Right atrium auricular region (tissue), 2 donors: ENCODE measurements around the gene LPAR5. TPM values are rescaled to one million over a fixed set of nuclear protein-coding genes. Genes with fewer than 3 reads are reported as not detected.

Experiments used
- DNase-seq: peaks from one replicate; pipeline ENCODE4 v3.0.0-alpha.2; 2019; ENCODE audit warnings: low spot score
- H3K27ac ChIP-seq, 2 donors: fragments of 200-600 bp; sonication (generic); 1 replicate in 1 of 2; 2 replicates in 1 of 2; pipeline ENCODE4 v1.5.1; 2016 to 2019
- H3K27me3 ChIP-seq, 2 donors: fragments of 200-600 bp; sonication (generic); one replicate each; pipeline versions ENCODE4 v1.5.1 to v1.6.0; 2017 to 2019
- H3K36me3 ChIP-seq: fragments of 200-600 bp; sonication (generic); one replicate; pipeline ENCODE4 v1.5.1; 2016
- H3K4me1 ChIP-seq, 2 donors: fragments of 200-600 bp; sonication (generic); one replicate each; pipeline versions ENCODE4 v1.5.1 to v1.6.0; 2017 to 2019
- H3K4me3 ChIP-seq, 2 donors: fragments of 200-600 bp; sonication (generic); 1 replicate in 1 of 2; 2 replicates in 1 of 2; pipeline ENCODE4 v1.5.1; 2017 to 2019; ENCODE audit warnings: mild to moderate bottlenecking in 1 of 2, moderate library complexity in 1 of 2
- H3K9me3 ChIP-seq, 2 donors: fragments of 200-600 bp; sonication (generic); one replicate each; pipeline ENCODE4 v1.5.1; 2019
- CTCF ChIP-seq, 2 donors: fragments of 200-600 bp; sonication (generic); IDR thresholded peaks; one replicate each; pipeline ENCODE4 v1.5.1; 2019; ENCODE audit warnings: antibody characterized with exemption in 2 of 2
- total RNA-seq, 2 donors: library from RNA; depleted of rRNA; stranded (reverse); fragments of >200 nt; gene quantifications; one replicate each; pipeline ENCODE4 v1.1.0, GENCODE V29; 2016

LPAR5 gene
- total RNA-seq, 2 donors from 2014 or later: 1.6 to 3.7 TPM

GRCh38 chr12:6653342-6653741, 17.6 kb upstream of the LPAR5 start:
- TF ChIP-seq CTCF (IDR thresholded peaks at IDR 0.05): no peak
- H3K36me3 ChIP-seq: peaks cover 65% of the 10 kb centered on the region
- H3K4me1 ChIP-seq: peaks cover 0 to 10% of the 10 kb centered on the region in 2 donors
- H3K9me3 ChIP-seq: no peaks in the 10 kb centered on the region
- no peaks in the 10 kb centered on the region for H3K27me3 ChIP-seq
- no peak overlapping the region for H3K4me3 ChIP-seq
- H3K27ac ChIP-seq: peak overlapping the region; percentile 35 to 54
- no peak for DNase-seq

- no peak for TF ChIP-seq CTCF (IDR thresholded peaks at IDR 0.05)
Observed at GRCh38 chr12:6652391-6652790, 16.6 kb upstream of the LPAR5 start.

GRCh38 chr12:6650832-6651231, 15.1 kb upstream of the LPAR5 start:
- H3K4me3 ChIP-seq: no peak overlapping the region
- peaks cover 0 to 22% of the 10 kb centered on the region in 2 donors for H3K4me1 ChIP-seq
- H3K27ac ChIP-seq: no peak overlapping the region
- H3K36me3 ChIP-seq: peaks cover 48% of the 10 kb centered on the region
- no peaks in the 10 kb centered on the region for H3K27me3 ChIP-seq
- no peak for DNase-seq
- H3K9me3 ChIP-seq: no peaks in the 10 kb centered on the region
- TF ChIP-seq CTCF (IDR thresholded peaks at IDR 0.05): no peak

More at GRCh38 chr12:6652391-6652790, 16.6 kb upstream of the LPAR5 start:
- no peaks in the 10 kb centered on the region for H3K9me3 ChIP-seq
- no peak overlapping the region for H3K27ac ChIP-seq
- no peaks in the 10 kb centered on the region for H3K27me3 ChIP-seq
- peaks cover 0 to 15% of the 10 kb centered on the region in 2 donors for H3K4me1 ChIP-seq
- H3K36me3 ChIP-seq: peaks cover 62% of the 10 kb centered on the region
- H3K4me3 ChIP-seq: no peak overlapping the region
- no peak for DNase-seq

GRCh38 chr12:6647083-6647604, 11.4 kb upstream of the LPAR5 start, which contains the start of gene ACRBP:
Gene ACRBP, minus strand, starts transcription at chr12:6647432. Its CDS starts 66 bp downstream, at chr12:6647366.
- Histone ChIP-seq H3K4me1 (peaks cover 0 to 12% of the 10 kb centered on the region in 2 donors), H3K27ac (peak within 1 kb of the TSS; percentile 12 to 67)
- DNase-seq: peak; percentile 74

GRCh38 chr12:6646276-6647082, 10.7 kb upstream of the LPAR5 start:
- no peak for DNase-seq
- no peak for TF ChIP-seq CTCF (IDR thresholded peaks at IDR 0.05)
- peaks cover 18% of the 10 kb centered on the region for H3K36me3 ChIP-seq
- H3K27me3 ChIP-seq: no peaks in the 10 kb centered on the region
- no peaks in the 10 kb centered on the region for H3K9me3 ChIP-seq
- H3K27ac ChIP-seq: peak overlapping the region; percentile 12 to 67
- H3K4me3 ChIP-seq: peak overlapping the region; percentile 30 to 59
- peaks cover 0 to 12% of the 10 kb centered on the region in 2 donors for H3K4me1 ChIP-seq

More at GRCh38 chr12:6647083-6647604, 11.4 kb upstream of the LPAR5 start, which contains the start of gene ACRBP:
- no peak for TF ChIP-seq CTCF (IDR thresholded peaks at IDR 0.05)
- Histone ChIP-seq H3K4me3 (peak within 1 kb of the TSS; percentile 30 to 59), H3K9me3 (no peaks in the 10 kb centered on the region), H3K27me3 (no peaks in the 10 kb centered on the region), H3K36me3 (peaks cover 22% of the 10 kb centered on the region)
